ENCODE measurements around the gene AGAP3. TPM values are rescaled to one million over a fixed set of nuclear protein-coding genes. Genes with fewer than 3 reads are reported as not detected.

AGAP3 gene
- total and polyA plus RNA-seq, 4 experiments from 2014 or later, result 3.0 to 65.8 (median 31.2) TPM

DNA sequence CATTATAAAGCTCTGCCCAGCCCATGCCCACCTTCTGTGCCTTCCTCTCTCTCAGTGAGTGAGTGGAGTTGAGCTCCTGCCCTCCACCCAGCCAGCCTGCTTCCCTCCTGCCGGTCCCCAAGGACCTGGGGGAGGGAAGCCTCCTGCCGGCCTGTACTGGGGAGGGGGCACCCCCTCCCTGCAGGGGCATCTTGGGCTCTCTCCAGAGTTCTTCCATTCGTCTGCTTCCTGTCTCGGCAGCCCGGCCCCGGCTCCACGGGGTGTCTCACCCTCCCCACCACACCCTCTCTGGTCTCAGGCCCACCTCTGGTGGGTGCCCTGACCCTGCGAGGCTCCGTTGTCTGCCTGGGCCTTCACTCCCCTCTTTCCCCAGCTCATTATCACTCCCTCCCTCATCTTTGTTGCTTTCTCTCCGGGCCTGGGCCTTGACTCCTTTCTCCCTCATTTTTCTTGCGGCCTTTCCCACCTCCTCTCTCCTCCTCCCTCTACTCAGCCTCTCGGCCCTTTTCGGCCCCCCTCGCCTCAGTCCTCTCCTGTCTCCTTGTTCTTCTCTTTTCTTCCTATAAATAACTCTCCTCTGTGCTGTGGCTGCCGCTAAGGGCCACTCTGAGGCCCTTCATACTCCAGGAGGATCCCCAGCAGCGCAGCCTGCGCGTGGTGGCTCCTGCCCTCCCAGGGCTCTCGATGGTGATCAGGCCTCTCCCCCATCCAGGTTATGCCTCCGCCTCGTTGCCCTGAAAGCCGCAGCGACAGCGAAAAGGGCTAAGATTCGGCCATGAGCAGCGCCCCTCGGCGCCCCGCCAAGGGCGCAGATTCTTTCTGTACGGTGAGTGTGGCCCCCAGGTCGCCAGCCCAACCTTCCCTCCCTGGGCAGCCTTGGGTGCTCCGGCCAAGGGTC lies 24.8 kb upstream of the AGAP3 start:
- Mint-ChIP-seq H3K4me1 (peaks cover 18 to 47% (median 33%) of the 10 kb centered on the region in 4 donors), H3K9me3 (no peaks in the 10 kb centered on the region), H3K4me3 (peak overlapping the region; percentile 61 to 93 (median 86)), H3K36me3 (peaks cover 0 to 33% of the 10 kb centered on the region in 2 donors), H3K27ac (peak overlapping the region in 6 of 7 donors; percentile 66 to 85 (median 74)), H3K27me3 (peaks cover 0 to 2% of the 10 kb centered on the region in 2 donors)
- Histone ChIP-seq H3K9me3 (ENCODE audit: control insufficient read depth in 1 of 2, low read length in 2 of 2) (no peaks in the 10 kb centered on the region), H3K36me3 (ENCODE audit: insufficient read depth, low read length) (peaks cover 16% of the 10 kb centered on the region), H3K27ac (ENCODE audit: low read depth, low read length) (no peak overlapping the region), H3K4me1 (ENCODE audit: insufficient read depth, low read length) (peaks cover 41% of the 10 kb centered on the region), H3K27me3 (ENCODE audit: insufficient read depth, low read length) (no peaks in the 10 kb centered on the region), H3K4me3 (ENCODE audit: low read length in 2 of 2) (no peak overlapping the region)
- no peak for DNase-seq
- intact Hi-C loops (cut with micrococcal nuclease), result no loop called here
- CTCF ChIA-PET (ENCODE audit: partially characterized antibody), result interaction anchor here (1.3 to 1.7 kb wide), 2 partner anchors 22 to 53 kb away, joined by 3 to 5 read pairs; partner anchors contain the start of gene TMUB1
- POLR2A ChIA-PET (ENCODE audit: partially characterized antibody), result interaction anchor here (1.5 to 5.0 kb wide), 3 partner anchors 15 to 22 kb away, joined by 3 to 68 read pairs (median 14); partner anchors contain the start of genes AGAP3, FASTK and TMUB1

DNA sequence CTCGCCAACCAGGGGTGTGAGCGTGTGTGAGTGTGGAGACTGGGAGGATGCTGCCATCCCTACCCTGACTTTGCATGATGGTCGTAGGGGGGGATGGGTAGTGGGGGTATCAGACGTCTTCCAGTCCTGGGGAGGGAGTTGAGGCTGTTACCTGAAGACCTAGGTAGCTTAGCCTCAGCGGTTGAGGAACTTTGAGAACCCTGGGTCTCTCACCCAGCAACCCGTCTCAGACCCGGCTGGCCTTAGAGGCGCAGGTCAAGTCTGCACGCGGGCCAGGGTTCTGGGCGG lies 24.2 kb upstream of the AGAP3 start:
- no peak overlapping the region for H3K27ac ChIP-seq (ENCODE audit: low read depth, low read length)
- H3K27me3 ChIP-seq (ENCODE audit: insufficient read depth, low read length), result no peaks in the 10 kb centered on the region
- peaks cover 35% of the 10 kb centered on the region for H3K4me1 ChIP-seq (ENCODE audit: insufficient read depth, low read length)
- Mint-ChIP-seq H3K36me3 (peaks cover 0 to 36% of the 10 kb centered on the region in 2 donors), H3K27ac (no peak overlapping the region), H3K27me3 (peaks cover 0 to 2% of the 10 kb centered on the region in 2 donors), H3K9me3 (no peaks in the 10 kb centered on the region), H3K4me3 (peak overlapping the region in 2 of 8 donors; percentile 43 to 56), H3K4me1 (peaks cover 16 to 42% (median 29%) of the 10 kb centered on the region in 4 donors)
- DNase-seq, result peak in 1 of 5 donors; percentile 33
- no peak overlapping the region for H3K4me3 ChIP-seq (ENCODE audit: low read length in 2 of 2)
- ChIA-PET POLR2A (ENCODE audit: partially characterized antibody) (interaction anchor here (1.5 kb wide), 1 partner anchor 22 kb away, joined by 3 read pairs; no protein-coding TSS in a partner anchor), CTCF (ENCODE audit: partially characterized antibody) (interaction anchor here (1.3 kb wide), 1 partner anchor 22 kb away, joined by 3 read pairs; the partner anchor contains the start of gene TMUB1)
- H3K36me3 ChIP-seq (ENCODE audit: insufficient read depth, low read length), result peaks cover 22% of the 10 kb centered on the region
- no peaks in the 10 kb centered on the region for H3K9me3 ChIP-seq (ENCODE audit: control insufficient read depth in 1 of 2, low read length in 2 of 2)
- intact Hi-C loops (cut with micrococcal nuclease), result no loop called here

DNA sequence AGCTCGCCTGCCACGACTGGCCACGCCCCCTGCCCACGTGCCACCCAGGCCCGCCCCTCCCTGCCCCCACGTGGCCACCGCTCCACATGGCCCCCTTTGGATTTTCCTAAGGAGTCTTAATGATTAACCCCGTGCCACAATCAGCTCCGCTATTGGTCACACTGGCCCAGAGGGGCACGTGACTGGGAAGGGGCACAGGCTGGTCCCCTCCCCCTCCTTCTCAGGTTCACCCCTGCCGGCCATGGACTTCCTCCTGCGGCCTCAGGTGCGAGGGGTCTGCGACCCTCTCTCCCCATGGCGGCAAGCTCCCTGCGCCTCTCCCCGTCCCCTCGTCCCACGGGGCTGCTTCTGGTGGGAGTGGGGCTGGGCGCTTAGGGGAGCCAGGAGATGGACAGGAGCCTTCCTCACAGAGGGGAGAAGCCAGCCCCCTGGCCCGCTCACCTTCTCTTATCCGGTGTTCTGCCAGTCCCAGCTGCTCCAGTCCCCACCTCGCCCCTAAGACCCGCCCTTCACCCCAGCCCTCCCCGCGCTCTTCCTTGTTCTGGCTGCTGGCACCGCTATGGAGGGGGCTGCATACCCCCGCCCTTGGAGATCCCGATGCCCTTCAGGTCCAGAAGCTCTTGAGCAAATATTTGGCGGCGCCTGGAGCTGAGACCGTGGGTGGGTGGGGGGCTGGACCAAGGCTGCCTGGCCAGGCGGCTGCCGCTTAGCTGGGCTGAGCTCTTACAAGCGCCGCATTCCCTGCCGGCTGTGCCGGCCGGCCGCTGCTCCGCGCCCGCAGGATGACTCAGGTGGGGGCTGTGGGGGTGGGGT lies 23.7 kb upstream of the AGAP3 start:
- H3K27ac Mint-ChIP-seq, result no peak overlapping the region
- H3K27me3 Mint-ChIP-seq, result peaks cover 0 to 2% of the 10 kb centered on the region in 2 donors
- H3K9me3 Mint-ChIP-seq, result no peaks in the 10 kb centered on the region
- Histone ChIP-seq H3K4me1 (ENCODE audit: insufficient read depth, low read length) (peaks cover 30% of the 10 kb centered on the region), H3K4me3 (ENCODE audit: low read length in 2 of 2) (no peak overlapping the region), H3K27ac (ENCODE audit: low read depth, low read length) (no peak overlapping the region), H3K36me3 (ENCODE audit: insufficient read depth, low read length) (peaks cover 26% of the 10 kb centered on the region), H3K27me3 (ENCODE audit: insufficient read depth, low read length) (no peaks in the 10 kb centered on the region), H3K9me3 (ENCODE audit: control insufficient read depth in 1 of 2, low read length in 2 of 2) (no peaks in the 10 kb centered on the region)
- no peak overlapping the region for H3K4me3 Mint-ChIP-seq
- ChIA-PET CTCF (ENCODE audit: partially characterized antibody) (interaction anchor here (1.3 to 1.5 kb wide), 2 partner anchors 21 to 48 kb away, joined by 3 to 5 read pairs; partner anchors contain the start of gene TMUB1), POLR2A (ENCODE audit: partially characterized antibody) (interaction anchor here (0.6 to 1.5 kb wide), 6 partner anchors 10 to 668 kb away, joined by 3 to 5 read pairs (median 3); partner anchors contain the start of genes FASTK and TMUB1)
- peaks cover under 1 to 41% of the 10 kb centered on the region in 2 donors for H3K36me3 Mint-ChIP-seq
- intact Hi-C loops (cut with micrococcal nuclease), result no loop called here
- DNase-seq, result no peak
- peaks cover 11 to 36% (median 24%) of the 10 kb centered on the region in 4 donors for H3K4me1 Mint-ChIP-seq

DNA sequence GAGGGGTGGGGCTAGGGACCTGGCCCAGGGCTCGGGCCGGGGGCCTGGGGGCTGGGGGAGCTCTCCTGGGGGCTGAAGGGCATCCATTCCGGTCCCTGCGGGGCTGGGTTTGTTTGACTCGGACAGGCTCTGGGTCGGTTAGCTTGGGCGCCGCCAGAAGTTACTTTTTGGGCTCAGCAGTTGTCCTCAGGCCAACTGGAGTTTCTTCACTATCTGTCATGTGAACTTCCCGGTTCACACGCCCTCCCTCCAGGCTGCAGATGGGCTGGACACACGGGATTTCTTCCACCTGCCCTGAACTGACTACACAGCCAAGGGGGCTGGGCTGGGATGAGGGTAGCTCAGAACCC lies 23.1 kb upstream of the AGAP3 start:
- no peaks in the 10 kb centered on the region for H3K27me3 Mint-ChIP-seq
- no peaks in the 10 kb centered on the region for H3K9me3 Mint-ChIP-seq
- peaks cover 29% of the 10 kb centered on the region for H3K4me1 ChIP-seq (ENCODE audit: insufficient read depth, low read length)
- peaks cover 6 to 42% of the 10 kb centered on the region in 2 donors for H3K36me3 Mint-ChIP-seq
- ChIA-PET CTCF (ENCODE audit: partially characterized antibody) (interaction anchor here (1.5 kb wide), 1 partner anchor 48 kb away, joined by 5 read pairs; no protein-coding TSS in a partner anchor), POLR2A (ENCODE audit: partially characterized antibody) (interaction anchor here (0.6 to 1.2 kb wide), 5 partner anchors 10 to 669 kb away, joined by 3 to 5 read pairs (median 3); partner anchors contain the start of genes FASTK and TMUB1)
- H3K27ac Mint-ChIP-seq, result peak overlapping the region in 3 of 7 donors; percentile 52 to 68 (median 63)
- no peak for DNase-seq
- H3K9me3 ChIP-seq (ENCODE audit: control insufficient read depth in 1 of 2, low read length in 2 of 2), result no peaks in the 10 kb centered on the region
- no peaks in the 10 kb centered on the region for H3K27me3 ChIP-seq (ENCODE audit: insufficient read depth, low read length)
- H3K36me3 ChIP-seq (ENCODE audit: insufficient read depth, low read length), result peaks cover 29% of the 10 kb centered on the region
- intact Hi-C loops (cut with micrococcal nuclease), result no loop called here
- H3K4me3 Mint-ChIP-seq, result no peak overlapping the region
- H3K4me3 ChIP-seq (ENCODE audit: low read length in 2 of 2), result no peak overlapping the region
- peaks cover 11 to 30% (median 22%) of the 10 kb centered on the region in 4 donors for H3K4me1 Mint-ChIP-seq
- no peak overlapping the region for H3K27ac ChIP-seq (ENCODE audit: low read depth, low read length)

DNA sequence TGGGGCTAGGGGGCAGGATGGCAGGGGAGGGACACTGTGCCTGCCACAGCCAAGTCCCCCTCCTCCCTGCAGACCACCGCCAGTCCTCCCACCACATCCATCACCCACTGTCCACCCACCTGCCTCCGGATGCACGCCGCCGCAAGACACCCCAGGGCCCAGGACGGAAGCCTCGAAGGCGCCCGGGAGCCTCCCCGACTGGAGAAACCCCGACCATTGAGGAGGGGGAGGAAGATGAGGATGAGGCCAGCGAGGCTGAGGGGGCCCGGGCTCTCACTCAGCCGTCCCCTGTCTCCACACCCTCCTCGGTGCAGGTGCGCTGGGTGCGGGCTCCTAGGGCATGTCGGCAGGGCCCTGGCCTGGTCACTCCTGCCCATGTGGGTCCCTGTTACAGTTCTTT lies 21.8 kb upstream of the AGAP3 start:
- no peak for DNase-seq
- Mint-ChIP-seq H3K27me3 (no peaks in the 10 kb centered on the region), H3K36me3 (peaks cover 10 to 42% of the 10 kb centered on the region in 2 donors), H3K27ac (no peak overlapping the region), H3K4me1 (peaks cover 7 to 20% (median 15%) of the 10 kb centered on the region in 4 donors), H3K9me3 (no peaks in the 10 kb centered on the region), H3K4me3 (no peak overlapping the region)
- CTCF ChIA-PET (ENCODE audit: partially characterized antibody), result no interaction called here
- H3K9me3 ChIP-seq (ENCODE audit: control insufficient read depth in 1 of 2, low read length in 2 of 2), result no peaks in the 10 kb centered on the region
- H3K27ac ChIP-seq (ENCODE audit: low read depth, low read length), result no peak overlapping the region
- peaks cover 31% of the 10 kb centered on the region for H3K36me3 ChIP-seq (ENCODE audit: insufficient read depth, low read length)
- no peak overlapping the region for H3K4me3 ChIP-seq (ENCODE audit: low read length in 2 of 2)
- intact Hi-C loops (cut with micrococcal nuclease), result no loop called here
- H3K4me1 ChIP-seq (ENCODE audit: insufficient read depth, low read length), result peaks cover 18% of the 10 kb centered on the region
- no peaks in the 10 kb centered on the region for H3K27me3 ChIP-seq (ENCODE audit: insufficient read depth, low read length)
- POLR2A ChIA-PET (ENCODE audit: partially characterized antibody), result no interaction called here

DNA sequence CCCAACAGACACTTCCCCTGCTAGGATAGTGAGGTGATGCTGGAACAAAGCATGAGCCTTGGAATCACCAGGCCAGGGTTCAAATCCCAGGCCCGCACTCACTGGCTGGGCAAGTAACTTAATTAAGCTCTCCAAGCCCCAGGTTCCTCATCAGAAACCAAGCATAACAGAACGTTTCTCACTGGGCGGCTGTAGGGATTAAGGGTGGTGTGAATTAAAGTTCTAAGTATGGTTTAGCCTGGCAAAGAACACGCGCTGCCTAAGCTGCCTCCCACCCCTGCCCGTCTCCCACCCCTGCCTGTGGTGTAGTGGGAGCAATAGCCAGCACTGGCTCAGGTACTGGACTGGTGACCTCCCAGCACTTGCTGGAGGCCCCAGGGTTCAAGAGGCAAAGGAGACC lies 21.3 kb upstream of the AGAP3 start:
- H3K4me3 ChIP-seq (ENCODE audit: low read length in 2 of 2), result no peak overlapping the region
- POLR2A ChIA-PET (ENCODE audit: partially characterized antibody), result interaction anchor here (1.2 kb wide), 1 partner anchor 18 kb away, joined by 3 read pairs; no protein-coding TSS in a partner anchor

More for the DNA sequence above, 21.3 kb upstream of the AGAP3 start:
- CTCF ChIA-PET (ENCODE audit: partially characterized antibody), result no interaction called here
- no peak for DNase-seq
- no peaks in the 10 kb centered on the region for H3K27me3 ChIP-seq (ENCODE audit: insufficient read depth, low read length)
- H3K9me3 Mint-ChIP-seq, result no peaks in the 10 kb centered on the region
- peaks cover 31% of the 10 kb centered on the region for H3K36me3 ChIP-seq (ENCODE audit: insufficient read depth, low read length)
- no peak overlapping the region for H3K4me3 Mint-ChIP-seq
- no peaks in the 10 kb centered on the region for H3K27me3 Mint-ChIP-seq
- H3K9me3 ChIP-seq (ENCODE audit: control insufficient read depth in 1 of 2, low read length in 2 of 2), result no peaks in the 10 kb centered on the region
- intact Hi-C loops (cut with micrococcal nuclease), result no loop called here
- peaks cover 7 to 19% (median 15%) of the 10 kb centered on the region in 4 donors for H3K4me1 Mint-ChIP-seq
- peaks cover 17% of the 10 kb centered on the region for H3K4me1 ChIP-seq (ENCODE audit: insufficient read depth, low read length)
- peak overlapping the region in 1 of 7 donors; percentile 47 for H3K27ac Mint-ChIP-seq
- H3K27ac ChIP-seq (ENCODE audit: low read depth, low read length), result no peak overlapping the region
- H3K36me3 Mint-ChIP-seq, result peaks cover 11 to 45% of the 10 kb centered on the region in 2 donors

Measured in CD4-positive, alpha-beta memory T cell (primary cell).